ENCODE results near the gene CCDC61. TPM values are rescaled to one million over a fixed set of nuclear protein-coding genes. Genes with fewer than 3 reads are reported as not detected.

Gene CCDC61
- polyA plus RNA-seq, 4 donors, result 7.8 to 13.3 (median 10.7) TPM

DNA sequence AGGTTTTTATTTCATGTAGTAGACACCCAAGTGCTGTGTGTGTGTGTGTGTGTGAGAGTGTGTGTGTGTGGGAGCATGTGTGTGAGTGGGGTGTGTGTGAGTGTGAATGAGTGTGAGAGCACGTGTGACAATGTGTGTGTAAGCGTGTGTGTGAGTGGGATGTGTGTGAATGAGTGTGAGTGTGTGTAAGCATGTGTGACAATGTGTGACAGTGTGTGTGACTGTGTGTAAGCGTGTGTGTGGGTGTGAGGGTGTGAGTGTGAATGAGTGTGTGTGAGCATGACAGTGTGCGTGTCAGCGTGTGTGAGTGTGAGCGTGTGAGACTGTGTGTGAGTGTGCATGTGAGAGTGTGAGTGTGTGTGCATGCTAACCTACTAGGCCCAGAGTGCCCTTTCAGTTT lies 36.9 kb upstream of the CCDC61 start:
- FAIRE-seq, result no peak
- H3K27ac ChIP-seq (ENCODE audit: low read depth in 1 of 3, low read length in 2 of 3), result peak overlapping the region in 1 of 3 donors; percentile 32
- 87 to 91% (median 90%) methylated on average over 6 of the region's 6 CpGs for WGBS, 3 donors

DNA sequence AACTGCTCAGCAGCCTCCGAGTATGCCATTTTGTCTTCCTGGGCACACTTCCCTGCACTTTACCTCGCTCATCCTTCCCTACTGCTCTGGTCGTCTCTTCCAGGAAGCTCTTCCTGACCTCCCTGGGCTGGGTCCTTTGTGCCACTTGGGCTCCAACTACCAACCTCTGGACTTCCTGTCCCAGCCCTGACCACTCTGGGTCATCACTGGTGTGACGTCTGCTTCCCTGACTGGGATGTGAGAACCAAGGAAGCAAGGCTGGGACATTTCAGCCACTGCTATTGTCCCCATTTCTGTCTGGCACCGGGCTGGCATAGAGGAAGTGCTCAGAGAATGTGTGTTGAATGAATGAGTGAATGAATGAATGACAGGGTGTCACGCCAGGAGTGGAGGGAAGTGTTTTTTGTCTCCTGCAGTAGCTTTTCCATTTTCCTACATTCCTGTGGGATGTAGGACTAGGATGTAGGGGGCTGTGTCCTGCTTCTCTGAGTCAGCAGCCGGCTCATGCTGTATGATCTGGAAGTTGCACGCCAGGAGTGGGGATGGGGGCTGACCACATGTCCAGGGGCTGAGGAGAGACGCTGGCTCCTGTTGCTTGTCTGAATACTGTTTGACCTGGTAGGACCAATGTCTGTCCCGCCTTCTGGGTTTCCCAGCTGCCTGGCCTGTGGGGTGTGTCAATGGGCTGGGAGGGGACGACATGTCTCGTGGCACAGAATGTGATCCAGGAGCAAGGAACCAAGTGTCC lies 36.3 kb upstream of the CCDC61 start:
- Histone ChIP-seq H3K9me3 (ENCODE audit: control insufficient read depth in 2 of 2, insufficient read depth in 1 of 2, low read depth in 1 of 2, low read length in 1 of 2) (no peaks in the 10 kb centered on the region), H3K4me1 (ENCODE audit: control insufficient read depth in 3 of 3, insufficient read depth in 2 of 3, low read depth in 1 of 3, low read length in 2 of 3) (no peaks in the 10 kb centered on the region), H3K36me3 (ENCODE audit: control insufficient read depth in 3 of 3, insufficient read depth in 2 of 3, low read depth in 1 of 3, low read length in 3 of 3) (no peaks in the 10 kb centered on the region), H3K27ac (ENCODE audit: low read depth in 1 of 3, low read length in 2 of 3) (peak overlapping the region in 1 of 3 donors; percentile 41), H3K4me3 (ENCODE audit: low read depth in 1 of 3, low read length in 3 of 3) (no peak overlapping the region), H3K27me3 (ENCODE audit: control insufficient read depth in 3 of 3, insufficient read depth in 3 of 3, low read length in 3 of 3) (peaks cover 0 to 31% (median 8%) of the 10 kb centered on the region in 3 donors)
- FAIRE-seq, result no peak
- no peak for DNase-seq
- WGBS, 3 donors, result 57 to 67% (median 63%) methylated on average over 12 of the region's 12 CpGs

More for the DNA sequence above, 36.9 kb upstream of the CCDC61 start:
- peaks cover 0 to 4% of the 10 kb centered on the region in 2 donors for H3K9me3 ChIP-seq (ENCODE audit: control insufficient read depth in 2 of 2, insufficient read depth in 1 of 2, low read depth in 1 of 2, low read length in 1 of 2)
- no peak for DNase-seq
- H3K4me1 ChIP-seq (ENCODE audit: control insufficient read depth in 3 of 3, insufficient read depth in 2 of 3, low read depth in 1 of 3, low read length in 2 of 3), result no peaks in the 10 kb centered on the region
- no peak overlapping the region for H3K4me3 ChIP-seq (ENCODE audit: low read depth in 1 of 3, low read length in 3 of 3)
- peaks cover 0 to 36% (median 8%) of the 10 kb centered on the region in 3 donors for H3K27me3 ChIP-seq (ENCODE audit: control insufficient read depth in 3 of 3, insufficient read depth in 3 of 3, low read length in 3 of 3)
- no peaks in the 10 kb centered on the region for H3K36me3 ChIP-seq (ENCODE audit: control insufficient read depth in 3 of 3, insufficient read depth in 2 of 3, low read depth in 1 of 3, low read length in 3 of 3)

DNA sequence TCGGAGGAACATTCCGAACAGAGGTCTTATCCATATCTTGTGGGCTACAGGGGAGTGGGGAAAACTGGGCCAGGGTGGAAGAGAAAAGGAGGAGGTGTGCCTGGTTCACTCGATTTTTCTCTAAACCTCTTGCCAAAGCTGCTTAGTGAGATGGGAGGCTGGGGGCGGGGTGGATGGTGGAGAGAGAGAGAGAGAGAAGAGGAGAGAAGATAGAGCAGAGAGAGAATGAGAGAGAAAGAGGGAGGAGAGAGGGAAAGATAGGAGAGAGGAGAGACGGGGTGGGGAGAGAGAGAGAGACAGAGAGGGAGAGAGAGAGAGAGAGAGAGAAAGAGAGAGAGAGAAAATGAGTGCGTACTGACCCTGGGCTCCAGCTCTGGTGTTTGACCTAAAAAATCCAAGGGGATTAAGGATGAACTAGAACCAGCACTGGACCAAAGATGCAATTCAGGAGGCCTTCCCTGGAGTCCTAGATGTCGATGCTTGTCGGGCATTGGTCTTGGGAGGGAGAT lies 35.7 kb upstream of the CCDC61 start:
- FAIRE-seq (no peak), DNase-seq (no peak)
- Histone ChIP-seq H3K27ac (ENCODE audit: low read depth in 1 of 3, low read length in 2 of 3) (peak overlapping the region in 1 of 3 donors; percentile 41), H3K4me3 (ENCODE audit: low read depth in 1 of 3, low read length in 3 of 3) (no peak overlapping the region), H3K36me3 (ENCODE audit: control insufficient read depth in 3 of 3, insufficient read depth in 2 of 3, low read depth in 1 of 3, low read length in 3 of 3) (no peaks in the 10 kb centered on the region), H3K9me3 (ENCODE audit: control insufficient read depth in 2 of 2, insufficient read depth in 1 of 2, low read depth in 1 of 2, low read length in 1 of 2) (no peaks in the 10 kb centered on the region), H3K27me3 (ENCODE audit: control insufficient read depth in 3 of 3, insufficient read depth in 3 of 3, low read length in 3 of 3) (peaks cover 0 to 27% (median 8%) of the 10 kb centered on the region in 3 donors), H3K4me1 (ENCODE audit: control insufficient read depth in 3 of 3, insufficient read depth in 2 of 3, low read depth in 1 of 3, low read length in 2 of 3) (no peaks in the 10 kb centered on the region)
- WGBS, 3 donors, result 54 to 68% (median 64%) methylated on average over 8 of the region's 8 CpGs

DNA sequence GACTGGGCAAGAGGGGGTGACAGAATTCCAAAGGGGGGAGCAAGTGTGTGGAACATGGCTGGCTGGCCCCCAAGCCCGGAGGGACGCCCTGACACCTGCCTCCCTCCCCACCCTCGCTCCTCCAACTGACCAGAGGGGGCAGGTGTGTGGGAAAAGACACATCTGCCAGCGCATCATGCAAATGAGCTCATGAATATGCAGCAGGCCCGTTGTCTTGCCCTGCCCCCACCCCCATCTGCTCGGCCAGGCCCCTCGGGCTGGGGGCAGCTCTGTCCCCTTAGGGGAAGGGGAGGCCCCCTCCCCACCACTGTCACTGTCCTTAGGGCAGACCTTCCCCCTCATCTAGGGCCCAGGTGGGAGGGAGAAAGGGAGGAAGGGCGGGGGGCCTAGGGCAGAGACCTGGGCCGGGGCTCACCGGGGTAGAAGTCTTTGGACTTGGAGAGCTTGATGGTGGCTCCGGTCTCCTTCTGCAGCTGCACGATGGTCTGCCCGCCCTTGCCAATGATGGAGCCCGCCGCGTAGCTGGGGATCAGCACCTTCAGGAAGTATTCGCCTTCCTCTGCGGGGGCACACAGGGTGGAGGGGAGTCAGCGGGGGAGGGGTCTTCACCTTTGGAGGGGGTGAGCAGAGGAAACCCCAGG lies 34.6 kb upstream of the CCDC61 start:
- 16 to 25% (median 23%) methylated on average over 16 to 19 of the region's 19 CpGs for WGBS, 3 donors
- FAIRE-seq (no peak), DNase-seq (no peak)
- Histone ChIP-seq H3K27me3 (ENCODE audit: control insufficient read depth in 3 of 3, insufficient read depth in 3 of 3, low read length in 3 of 3) (peaks cover 0 to 27% (median 8%) of the 10 kb centered on the region in 3 donors), H3K4me3 (ENCODE audit: low read depth in 1 of 3, low read length in 3 of 3) (no peak overlapping the region), H3K36me3 (ENCODE audit: control insufficient read depth in 3 of 3, insufficient read depth in 2 of 3, low read depth in 1 of 3, low read length in 3 of 3) (no peaks in the 10 kb centered on the region), H3K9me3 (ENCODE audit: control insufficient read depth in 2 of 2, insufficient read depth in 1 of 2, low read depth in 1 of 2, low read length in 1 of 2) (no peaks in the 10 kb centered on the region), H3K27ac (ENCODE audit: low read depth in 1 of 3, low read length in 2 of 3) (no peak overlapping the region), H3K4me1 (ENCODE audit: control insufficient read depth in 3 of 3, insufficient read depth in 2 of 3, low read depth in 1 of 3, low read length in 2 of 3) (no peaks in the 10 kb centered on the region)

DNA sequence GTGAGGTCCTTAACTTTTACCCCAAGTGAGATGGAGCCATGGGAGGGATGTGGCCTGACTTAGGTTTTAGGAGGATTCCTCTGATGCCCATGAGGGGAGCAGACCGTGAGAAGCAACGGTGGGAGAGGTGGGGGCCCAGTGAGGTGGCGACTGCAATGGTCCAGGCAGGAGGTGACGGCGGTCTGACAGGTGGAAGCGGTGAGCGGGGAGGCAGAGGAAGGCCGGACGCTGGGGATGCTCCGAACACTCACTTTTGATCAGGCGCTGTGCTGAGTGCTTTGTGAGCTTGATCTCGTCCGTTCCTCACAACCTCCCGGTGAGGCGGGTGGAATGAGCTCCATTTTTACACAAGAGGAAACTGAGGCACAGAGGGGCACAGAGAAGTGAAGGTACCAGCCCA lies 33.2 kb upstream of the CCDC61 start:
- H3K4me3 ChIP-seq (ENCODE audit: low read depth in 1 of 3, low read length in 3 of 3), result no peak overlapping the region
- DNase-seq, result no peak
- no peaks in the 10 kb centered on the region for H3K4me1 ChIP-seq (ENCODE audit: control insufficient read depth in 3 of 3, insufficient read depth in 2 of 3, low read depth in 1 of 3, low read length in 2 of 3)
- no peaks in the 10 kb centered on the region for H3K36me3 ChIP-seq (ENCODE audit: control insufficient read depth in 3 of 3, insufficient read depth in 2 of 3, low read depth in 1 of 3, low read length in 3 of 3)
- 83 to 85% (median 83%) methylated on average over 14 to 15 of the region's 15 CpGs for WGBS, 3 donors
- no peak for FAIRE-seq
- peaks cover 0 to 29% (median 8%) of the 10 kb centered on the region in 3 donors for H3K27me3 ChIP-seq (ENCODE audit: control insufficient read depth in 3 of 3, insufficient read depth in 3 of 3, low read length in 3 of 3)
- no peak overlapping the region for H3K27ac ChIP-seq (ENCODE audit: low read depth in 1 of 3, low read length in 2 of 3)
- H3K9me3 ChIP-seq (ENCODE audit: control insufficient read depth in 2 of 2, insufficient read depth in 1 of 2, low read depth in 1 of 2, low read length in 1 of 2), result no peaks in the 10 kb centered on the region

DNA sequence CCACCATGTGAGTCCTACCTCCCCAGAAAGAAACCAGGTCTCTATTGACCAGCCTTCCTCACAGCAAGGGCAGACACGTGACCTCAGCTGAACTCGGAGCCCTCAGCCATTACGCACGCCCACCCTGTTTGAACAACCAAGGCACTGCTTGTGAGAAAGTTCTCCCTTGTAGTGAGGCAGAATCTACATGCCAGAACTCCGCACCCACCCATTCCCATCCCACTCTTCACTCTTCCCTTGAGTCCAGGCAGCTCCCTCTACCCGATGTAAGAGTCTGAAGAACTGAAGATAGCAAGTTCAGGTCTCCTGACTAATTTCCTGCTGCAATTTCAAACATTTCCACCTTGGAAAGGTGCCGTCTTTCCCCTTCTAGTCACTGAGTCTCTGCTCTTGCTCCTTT lies 28.0 kb upstream of the CCDC61 start:
- FAIRE-seq (no peak), DNase-seq (no peak)
- Histone ChIP-seq H3K9me3 (ENCODE audit: control insufficient read depth in 2 of 2, insufficient read depth in 1 of 2, low read depth in 1 of 2, low read length in 1 of 2) (no peaks in the 10 kb centered on the region), H3K4me3 (ENCODE audit: low read depth in 1 of 3, low read length in 3 of 3) (no peak overlapping the region), H3K27me3 (ENCODE audit: control insufficient read depth in 3 of 3, insufficient read depth in 3 of 3, low read length in 3 of 3) (peaks cover 0 to 31% (median 23%) of the 10 kb centered on the region in 3 donors), H3K4me1 (ENCODE audit: control insufficient read depth in 3 of 3, insufficient read depth in 2 of 3, low read depth in 1 of 3, low read length in 2 of 3) (no peaks in the 10 kb centered on the region), H3K36me3 (ENCODE audit: control insufficient read depth in 3 of 3, insufficient read depth in 2 of 3, low read depth in 1 of 3, low read length in 3 of 3) (no peaks in the 10 kb centered on the region), H3K27ac (ENCODE audit: low read depth in 1 of 3, low read length in 2 of 3) (no peak overlapping the region)
- WGBS, 3 donors, result 32 to 63% (median 46%) methylated on average over 7 of the region's 7 CpGs

DNA sequence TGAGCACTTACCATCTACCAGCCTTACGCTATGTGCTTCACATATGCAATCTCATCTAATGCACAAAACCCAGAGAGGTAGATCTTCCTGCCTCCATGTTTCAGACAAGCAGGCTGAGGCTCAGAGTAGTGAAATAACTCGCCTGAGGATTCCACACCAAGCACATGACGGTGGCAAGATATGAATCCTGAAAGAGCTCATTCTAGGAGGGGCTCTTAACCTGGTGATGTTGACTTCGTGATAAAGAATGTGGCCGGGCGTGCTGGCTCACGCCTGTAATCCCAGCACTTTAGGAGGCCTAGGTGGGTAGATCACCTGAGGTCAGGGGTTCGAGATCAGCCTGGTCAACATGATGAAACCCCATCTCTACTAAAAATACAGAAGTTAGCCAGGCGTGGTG lies 26.6 kb upstream of the CCDC61 start:
- Histone ChIP-seq H3K4me3 (ENCODE audit: low read depth in 1 of 3, low read length in 3 of 3) (no peak overlapping the region), H3K27ac (ENCODE audit: low read depth in 1 of 3, low read length in 2 of 3) (no peak overlapping the region), H3K9me3 (ENCODE audit: control insufficient read depth in 2 of 2, insufficient read depth in 1 of 2, low read depth in 1 of 2, low read length in 1 of 2) (no peaks in the 10 kb centered on the region), H3K36me3 (ENCODE audit: control insufficient read depth in 3 of 3, insufficient read depth in 2 of 3, low read depth in 1 of 3, low read length in 3 of 3) (no peaks in the 10 kb centered on the region), H3K27me3 (ENCODE audit: control insufficient read depth in 3 of 3, insufficient read depth in 3 of 3, low read length in 3 of 3) (peaks cover under 1 to 41% (median 28%) of the 10 kb centered on the region in 3 donors), H3K4me1 (ENCODE audit: control insufficient read depth in 3 of 3, insufficient read depth in 2 of 3, low read depth in 1 of 3, low read length in 2 of 3) (no peaks in the 10 kb centered on the region)
- 44 to 71% (median 57%) methylated on average over 9 of the region's 9 CpGs for WGBS, 3 donors
- DNase-seq (no peak), FAIRE-seq (no peak)

DNA sequence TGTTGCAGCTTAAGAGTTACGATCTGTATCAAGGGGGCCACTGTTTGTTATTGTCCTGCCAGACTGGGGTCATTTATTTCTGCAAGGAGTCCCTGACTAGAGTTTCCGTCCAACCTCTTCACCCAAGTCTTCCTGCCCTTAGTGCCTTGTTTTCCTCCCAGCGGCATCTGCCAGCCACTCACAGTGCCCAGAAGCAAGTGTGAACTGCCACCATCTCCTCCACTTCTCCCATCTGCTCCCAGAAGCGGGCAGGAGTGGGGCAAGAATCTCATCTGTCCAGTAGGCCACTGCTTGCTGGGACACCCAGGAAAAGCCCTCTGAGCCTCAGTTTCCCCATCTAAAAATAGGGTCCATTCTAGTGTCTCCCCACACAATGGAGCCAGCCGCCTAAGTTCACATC lies 25.6 kb upstream of the CCDC61 start:
- 63 to 67% (median 65%) methylated on average over 5 of the region's 5 CpGs for WGBS, 3 donors
- H3K27me3 ChIP-seq (ENCODE audit: control insufficient read depth in 3 of 3, insufficient read depth in 3 of 3, low read length in 3 of 3), result peaks cover 3 to 51% (median 32%) of the 10 kb centered on the region in 3 donors

More for the DNA sequence above, 25.6 kb upstream of the CCDC61 start:
- FAIRE-seq (no peak), DNase-seq (no peak)
- no peaks in the 10 kb centered on the region for H3K36me3 ChIP-seq (ENCODE audit: control insufficient read depth in 3 of 3, insufficient read depth in 2 of 3, low read depth in 1 of 3, low read length in 3 of 3)
- no peaks in the 10 kb centered on the region for H3K4me1 ChIP-seq (ENCODE audit: control insufficient read depth in 3 of 3, insufficient read depth in 2 of 3, low read depth in 1 of 3, low read length in 2 of 3)
- H3K4me3 ChIP-seq (ENCODE audit: low read depth in 1 of 3, low read length in 3 of 3), result no peak overlapping the region
- no peak overlapping the region for H3K27ac ChIP-seq (ENCODE audit: low read depth in 1 of 3, low read length in 2 of 3)
- peaks cover 0 to 4% of the 10 kb centered on the region in 2 donors for H3K9me3 ChIP-seq (ENCODE audit: control insufficient read depth in 2 of 2, insufficient read depth in 1 of 2, low read depth in 1 of 2, low read length in 1 of 2)
